ENCODE results near the gene GPRC5C.

GRCh38 chr17:74429604-74430384 lies 2.1 kb upstream of the GPRC5C start:
- TF ChIP-seq CBX3 (IDR thresholded peaks at IDR 0.05; ENCODE audit: borderline replicate concordance in 1 of 2, low read length in 2 of 2) (no peak), BRD4 (IDR thresholded peaks at IDR 0.05) (no peak), CREBBP (IDR thresholded peaks at IDR 0.05; ENCODE audit: low read depth, low read length) (no peak), YY1 (IDR thresholded peaks at IDR 0.05; ENCODE audit: borderline replicate concordance in 1 of 3, control insufficient read depth in 1 of 3, extremely low read depth in 1 of 3, insufficient read depth in 3 of 3, insufficient read length in 1 of 3, insufficient replicate concordance in 2 of 3, low read depth in 1 of 3, low read length in 2 of 3) (no peak), NCOA4 (IDR thresholded peaks at IDR 0.05; ENCODE audit: partially characterized antibody) (no peak), ZNF23 (CRISPR knock-in tag; IDR thresholded peaks at IDR 0.05) (no peak)
- TF ChIP-seq, protein P1, sequence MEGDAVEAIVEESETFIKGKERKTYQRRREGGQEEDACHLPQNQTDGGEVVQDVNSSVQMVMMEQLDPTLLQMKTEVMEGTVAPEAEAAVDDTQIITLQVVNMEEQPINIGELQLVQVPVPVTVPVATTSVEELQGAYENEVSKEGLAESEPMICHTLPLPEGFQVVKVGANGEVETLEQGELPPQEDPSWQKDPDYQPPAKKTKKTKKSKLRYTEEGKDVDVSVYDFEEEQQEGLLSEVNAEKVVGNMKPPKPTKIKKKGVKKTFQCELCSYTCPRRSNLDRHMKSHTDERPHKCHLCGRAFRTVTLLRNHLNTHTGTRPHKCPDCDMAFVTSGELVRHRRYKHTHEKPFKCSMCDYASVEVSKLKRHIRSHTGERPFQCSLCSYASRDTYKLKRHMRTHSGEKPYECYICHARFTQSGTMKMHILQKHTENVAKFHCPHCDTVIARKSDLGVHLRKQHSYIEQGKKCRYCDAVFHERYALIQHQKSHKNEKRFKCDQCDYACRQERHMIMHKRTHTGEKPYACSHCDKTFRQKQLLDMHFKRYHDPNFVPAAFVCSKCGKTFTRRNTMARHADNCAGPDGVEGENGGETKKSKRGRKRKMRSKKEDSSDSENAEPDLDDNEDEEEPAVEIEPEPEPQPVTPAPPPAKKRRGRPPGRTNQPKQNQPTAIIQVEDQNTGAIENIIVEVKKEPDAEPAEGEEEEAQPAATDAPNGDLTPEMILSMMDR (IDR thresholded peaks at IDR 0.05 in 2 of 3, conservative IDR thresholded peaks at IDR 0.05 in 1 of 3; ENCODE audit: insufficient read depth in 2 of 3, low read depth in 1 of 3, low read length in 3 of 3) = no peak
